Thoracic aorta (tissue), 2 donors: Measurements from ENCODE around the gene CUX1. TPM values are rescaled to one million over a fixed set of nuclear protein-coding genes. Genes with fewer than 3 reads are reported as not detected.
A peak's percentile ranks its signal among the peaks of the same experiment; 100 is the strongest.

Source experiments
- ATAC-seq: fragments of 150-250 bp; one replicate; pipeline ENCODE4 v1.8.0; 2017; ENCODE audit warnings: low read depth; ENCODE audit not compliant: insufficient number of reproducible peaks, low FRiP score
- DNase-seq: peaks from one replicate; pipeline ENCODE4 v3.0.0-alpha.2; 2020; ENCODE audit warnings: low spot score
- H3K27ac ChIP-seq, 2 donors: fragments of 200-600 bp; sonication (generic); 1 replicate in 1 of 2; 2 replicates in 1 of 2; pipeline ENCODE4 v1.5.1; 2016; ENCODE audit warnings: mild to moderate bottlenecking in 2 of 2, moderate library complexity in 2 of 2
- H3K27me3 ChIP-seq: fragments of 200-600 bp; sonication (generic); replicated peaks from 2 replicates; pipeline ENCODE4 v1.6.0; 2016; ENCODE audit warnings: mild to moderate bottlenecking; ENCODE audit not compliant: insufficient read depth
- H3K36me3 ChIP-seq: fragments of 200-600 bp; sonication (generic); one replicate; pipeline ENCODE4 v1.5.1; 2016
- H3K4me1 ChIP-seq, 2 donors: fragments of 200-600 bp; sonication (generic); 1 replicate in 1 of 2; 2 replicates in 1 of 2; pipeline versions ENCODE4 v1.5.1 to v1.6.0; 2016; ENCODE audit warnings: low read depth in 2 of 2, mild to moderate bottlenecking in 1 of 2; ENCODE audit not compliant: control insufficient read depth in 1 of 2
- H3K4me3 ChIP-seq: fragments of 200-600 bp; sonication (generic); 2 replicates; pipeline ENCODE4 v1.5.1; 2016; ENCODE audit warnings: mild to moderate bottlenecking
- H3K9me3 ChIP-seq: fragments of 200-600 bp; sonication (generic); 2 replicates; pipeline ENCODE4 v1.5.1; 2016
- CTCF ChIP-seq: fragments of 200-600 bp; sonication (generic); IDR thresholded peaks from one replicate; pipeline ENCODE4 v1.5.1; 2019; ENCODE audit warnings: antibody characterized with exemption
- total RNA-seq, 2 donors: library from RNA; depleted of rRNA; stranded (reverse); fragments of >200 nt; gene quantifications; one replicate each; pipeline versions ENCODE4 v1.1.0 to v1.2.3, GENCODE V29; 2016

CUX1 gene
- total RNA-seq, 2 donors from 2014 or later, result 85.0 to 179 TPM

GRCh38 chr7:101904019-101904418 is 86.6 kb downstream of the CUX1 start:
- no peaks in the 10 kb centered on the region for H3K9me3 ChIP-seq
- H3K27ac ChIP-seq, result no peak overlapping the region
- no peak for TF ChIP-seq CTCF
- no peak for DNase-seq
- H3K4me3 ChIP-seq, result no peak overlapping the region
- ATAC-seq, result no peak
- no peaks in the 10 kb centered on the region for H3K27me3 ChIP-seq
- peaks cover 29 to 44% of the 10 kb centered on the region in 2 donors for H3K4me1 ChIP-seq
- no peaks in the 10 kb centered on the region for H3K36me3 ChIP-seq

GRCh38 chr7:101905203-101905865 is 87.9 kb downstream of the CUX1 start:
- Histone ChIP-seq H3K27ac (peak overlapping the region in 1 of 2 donors; percentile 41), H3K36me3 (no peaks in the 10 kb centered on the region)
- no peak for ATAC-seq

GRCh38 chr7:101906291-101907240 is 89.1 kb downstream of the CUX1 start:
- no peaks in the 10 kb centered on the region for H3K9me3 ChIP-seq
- H3K27me3 ChIP-seq, result no peaks in the 10 kb centered on the region
- no peak overlapping the region for H3K4me3 ChIP-seq
- no peak for ATAC-seq
- no peak for TF ChIP-seq CTCF
- no peak for DNase-seq
- H3K36me3 ChIP-seq, result no peaks in the 10 kb centered on the region
- peaks cover 10 to 28% of the 10 kb centered on the region in 2 donors for H3K4me1 ChIP-seq
- no peak overlapping the region for H3K27ac ChIP-seq

More at GRCh38 chr7:101905203-101905865, 87.9 kb downstream of the CUX1 start:
- TF ChIP-seq CTCF, result no peak
- DNase-seq, result no peak
- no peaks in the 10 kb centered on the region for H3K9me3 ChIP-seq
- H3K4me1 ChIP-seq, result peaks cover 21 to 35% of the 10 kb centered on the region in 2 donors
- no peaks in the 10 kb centered on the region for H3K27me3 ChIP-seq
- no peak overlapping the region for H3K4me3 ChIP-seq

- H3K27ac ChIP-seq, result peak overlapping the region in 1 of 2 donors; percentile 19
- no peaks in the 10 kb centered on the region for H3K27me3 ChIP-seq
- no peak for TF ChIP-seq CTCF
- peaks cover 1% of the 10 kb centered on the region for H3K36me3 ChIP-seq
- DNase-seq (no peak), ATAC-seq (no peak)
- H3K4me3 ChIP-seq, result no peak overlapping the region
- no peaks in the 10 kb centered on the region for H3K9me3 ChIP-seq
- peaks cover 8 to 25% of the 10 kb centered on the region in 2 donors for H3K4me1 ChIP-seq
These were observed 93.8 kb downstream of the CUX1 start for GRCh38 chr7:101910991-101911799.
